Left lung (tissue), 10 donors: ENCODE measurements around the gene EFL1. TPM values are rescaled to one million over a fixed set of nuclear protein-coding genes. Genes with fewer than 3 reads are reported as not detected.

ENCODE experiments used
- ATAC-seq: fragments of 200-7000 bp; cut with Tn5 transposase; one replicate; pipeline ENCODE4 v1.9.1; 2020; ENCODE audit warnings: moderate library complexity
- DNase-seq, 4 donors: peaks; one replicate each; pipeline ENCODE4 v3.0.0-alpha.2; 2013 to 2020
- H3K27ac ChIP-seq, 2 donors: fragments of 200-600 bp; sonication (generic) in 1 of 2; one replicate each; pipeline versions ENCODE4 v1.5.0 to v1.8.0; 2020 to 2021
- H3K27me3 ChIP-seq, 2 donors: fragments of 200-600 bp; sonication (generic) in 1 of 2; one replicate each; pipeline versions ENCODE4 v1.5.0 to v1.8.0; 2020 to 2021
- H3K36me3 ChIP-seq, 2 donors: fragments of 200-600 bp; sonication (generic) in 1 of 2; one replicate each; pipeline versions ENCODE4 v1.5.0 to v1.8.0; 2020 to 2021
- H3K4me1 ChIP-seq, 2 donors: fragments of 200-600 bp; one replicate each; pipeline ENCODE4 v1.8.0; 2021
- H3K4me3 ChIP-seq, 2 donors: fragments of 200-600 bp; sonication (generic) in 1 of 2; one replicate each; pipeline versions ENCODE4 v1.5.0 to v1.8.0; 2020 to 2021; ENCODE audit warnings: mild to moderate bottlenecking in 1 of 2
- H3K9me3 ChIP-seq, 2 donors: fragments of 200-600 bp; sonication (generic) in 1 of 2; one replicate each; pipeline versions ENCODE4 v1.5.0 to v1.8.0; 2020 to 2021
- intact Hi-C, 2 donors: fragments of 100-400 bp; cut with DNase I; formaldehyde crosslinking; loops; one replicate each; pipeline versions ENCODE4 v1.11.2 to v1.14.2; 2022
- polyA plus RNA-seq, 6 donors: library from polyadenylated mRNA; unstranded; fragments of 120-200 nt; gene quantifications; one replicate each; pipeline ENCODE4 v1.2.1, GENCODE V29; 2013; ENCODE audit not compliant: insufficient read length in 6 of 6
- total RNA-seq, 2 donors: library from RNA; stranded (reverse); fragmentation: NEBNext Ultra II Directional; extraction: Animal tissue kit (Norgen Biotek cat#: 25700); gene quantifications; one replicate each; pipeline ENCODE4 v1.2.1, GENCODE V29; 2021
- TF ChIP-seq, protein P1 (sequence below), 2 donors: fragments of 200-600 bp; sonication (generic) in 1 of 2; IDR thresholded peaks; one replicate each; pipeline versions ENCODE4 v1.5.0 to v1.8.0; 2021; ENCODE audit warnings: antibody characterized with exemption in 2 of 2
- donor health status: DM: no; HTN: yes; CAD: no.
- donor health status: DM: no; HTN: no; CAD: no.

EFL1 gene
- total and polyA plus RNA-seq, 8 donors, result 14.7 to 21.8 (median 18.0) TPM

DNA sequence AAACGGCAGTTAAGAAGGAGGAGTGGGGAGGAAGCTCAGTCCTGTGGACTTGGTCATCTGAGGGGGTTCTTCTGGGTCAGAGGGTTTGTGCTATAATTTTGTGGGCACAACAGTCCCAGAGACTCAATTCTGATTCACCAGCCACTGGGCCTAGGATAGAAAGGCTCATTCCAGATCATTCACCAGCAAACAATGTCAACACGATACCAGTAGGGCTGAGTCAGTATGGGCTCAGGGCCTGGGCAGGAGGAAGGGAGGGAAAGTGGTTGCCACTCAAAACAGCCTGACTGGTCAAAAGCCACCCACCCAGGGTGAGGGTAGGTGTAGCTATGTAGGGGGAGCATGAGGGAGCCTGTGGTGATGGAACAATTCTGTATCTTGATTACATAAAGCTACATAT, 129.8 kb downstream of the EFL1 start:
- peak; percentile 69 for ATAC-seq

DNA sequence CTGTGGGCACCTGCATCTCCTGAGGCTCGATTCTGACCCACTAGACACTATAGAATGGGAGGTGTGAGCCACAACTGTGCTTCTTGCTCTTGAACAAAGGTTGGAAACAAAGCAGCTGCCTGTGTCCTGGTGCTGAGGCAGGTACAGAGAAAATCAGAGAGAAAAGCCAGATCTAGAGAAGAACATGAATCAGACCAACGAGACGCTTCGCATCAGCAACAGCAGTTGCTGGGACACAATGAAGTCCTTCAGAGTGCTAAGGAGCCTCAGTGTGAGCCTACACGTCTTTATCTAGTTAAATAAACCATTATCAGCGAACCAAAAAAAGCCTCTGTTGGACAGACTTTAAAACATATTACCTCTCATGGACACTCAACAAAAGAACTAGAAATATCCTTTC, 130.4 kb downstream of the EFL1 start:
- H3K4me3 ChIP-seq, result no peak overlapping the region
- H3K4me1 ChIP-seq, result peaks cover 0 to 7% of the 10 kb centered on the region in 2 donors
- no peak for DNase-seq
- TF ChIP-seq, protein P1, sequence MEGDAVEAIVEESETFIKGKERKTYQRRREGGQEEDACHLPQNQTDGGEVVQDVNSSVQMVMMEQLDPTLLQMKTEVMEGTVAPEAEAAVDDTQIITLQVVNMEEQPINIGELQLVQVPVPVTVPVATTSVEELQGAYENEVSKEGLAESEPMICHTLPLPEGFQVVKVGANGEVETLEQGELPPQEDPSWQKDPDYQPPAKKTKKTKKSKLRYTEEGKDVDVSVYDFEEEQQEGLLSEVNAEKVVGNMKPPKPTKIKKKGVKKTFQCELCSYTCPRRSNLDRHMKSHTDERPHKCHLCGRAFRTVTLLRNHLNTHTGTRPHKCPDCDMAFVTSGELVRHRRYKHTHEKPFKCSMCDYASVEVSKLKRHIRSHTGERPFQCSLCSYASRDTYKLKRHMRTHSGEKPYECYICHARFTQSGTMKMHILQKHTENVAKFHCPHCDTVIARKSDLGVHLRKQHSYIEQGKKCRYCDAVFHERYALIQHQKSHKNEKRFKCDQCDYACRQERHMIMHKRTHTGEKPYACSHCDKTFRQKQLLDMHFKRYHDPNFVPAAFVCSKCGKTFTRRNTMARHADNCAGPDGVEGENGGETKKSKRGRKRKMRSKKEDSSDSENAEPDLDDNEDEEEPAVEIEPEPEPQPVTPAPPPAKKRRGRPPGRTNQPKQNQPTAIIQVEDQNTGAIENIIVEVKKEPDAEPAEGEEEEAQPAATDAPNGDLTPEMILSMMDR (IDR thresholded peaks at IDR 0.05), result no peak
- H3K36me3 ChIP-seq, result peaks cover 0 to 29% of the 10 kb centered on the region in 2 donors
- no peaks in the 10 kb centered on the region for H3K27me3 ChIP-seq
- intact Hi-C loops, result no loop called here
- H3K27ac ChIP-seq, result no peak overlapping the region
- H3K9me3 ChIP-seq, result no peaks in the 10 kb centered on the region
- ATAC-seq, result no peak

More for the DNA sequence above, 129.8 kb downstream of the EFL1 start:
- no peak for DNase-seq
- Histone ChIP-seq H3K4me1 (peaks cover 0 to 7% of the 10 kb centered on the region in 2 donors), H3K27ac (no peak overlapping the region), H3K9me3 (no peaks in the 10 kb centered on the region), H3K4me3 (no peak overlapping the region), H3K36me3 (peaks cover 0 to 36% of the 10 kb centered on the region in 2 donors), H3K27me3 (no peaks in the 10 kb centered on the region)
- TF ChIP-seq, protein P1 (IDR thresholded peaks at IDR 0.05), result no peak
- intact Hi-C loops, result no loop called here

DNA sequence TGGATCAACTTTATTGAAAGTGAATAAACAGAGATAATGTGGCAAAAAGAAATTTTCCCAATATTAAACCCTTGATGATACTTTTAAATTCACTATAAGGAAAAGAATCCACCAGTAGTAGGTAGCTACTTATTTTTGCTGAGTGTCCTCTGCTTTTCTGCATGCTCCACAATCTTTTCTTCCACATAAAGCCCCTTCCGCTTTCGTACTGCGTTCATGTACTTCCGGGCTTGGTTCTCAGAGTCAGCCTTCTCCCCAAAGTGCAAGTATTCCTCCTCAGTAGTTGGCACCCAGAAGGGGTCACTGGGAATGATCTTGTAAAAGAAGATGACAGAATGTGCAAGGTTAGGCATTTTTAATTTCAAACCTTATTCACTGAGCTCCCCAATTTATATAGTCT, 132.3 kb downstream of the EFL1 start:
- H3K4me1 ChIP-seq, result peaks cover 0 to 7% of the 10 kb centered on the region in 2 donors
- H3K9me3 ChIP-seq, result no peaks in the 10 kb centered on the region
- ATAC-seq (no peak), DNase-seq (no peak)
- intact Hi-C loops, result no loop called here
- no peak overlapping the region for H3K4me3 ChIP-seq
- H3K36me3 ChIP-seq, result peaks cover 0 to 12% of the 10 kb centered on the region in 2 donors
- H3K27ac ChIP-seq, result peak overlapping the region in 1 of 2 donors; percentile 9
- TF ChIP-seq, protein P1 (IDR thresholded peaks at IDR 0.05), result no peak
- H3K27me3 ChIP-seq, result no peaks in the 10 kb centered on the region

DNA sequence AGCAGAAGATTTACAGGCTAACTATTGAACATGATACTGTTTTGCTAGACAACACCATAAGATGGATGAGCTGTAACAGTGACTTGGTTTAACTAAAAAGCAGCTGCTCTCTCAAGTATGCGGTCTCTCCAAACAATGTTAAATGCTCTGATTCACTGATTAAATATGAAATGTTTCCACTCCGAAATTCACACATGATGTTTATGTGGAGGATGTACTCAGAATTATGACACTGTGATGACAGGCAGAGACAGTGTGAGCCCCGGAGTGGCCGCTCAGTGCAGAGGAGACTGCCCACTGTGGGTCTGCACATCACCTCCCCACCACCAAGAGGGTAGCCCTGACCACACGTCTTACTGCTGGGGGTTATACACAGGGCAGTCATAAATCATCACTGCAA, 132.8 kb downstream of the EFL1 start:
- no peaks in the 10 kb centered on the region for H3K9me3 ChIP-seq
- peaks cover 0 to 7% of the 10 kb centered on the region in 2 donors for H3K4me1 ChIP-seq
- ATAC-seq (peak; percentile 73), DNase-seq (peak in 3 of 4 donors; percentile 18 to 46 (median 24))
- no peak overlapping the region for H3K4me3 ChIP-seq
- intact Hi-C loops, result no loop called here
- peaks cover 0 to 11% of the 10 kb centered on the region in 2 donors for H3K36me3 ChIP-seq
- H3K27me3 ChIP-seq, result no peaks in the 10 kb centered on the region
- H3K27ac ChIP-seq, result peak overlapping the region in 1 of 2 donors; percentile 9
- TF ChIP-seq, protein P1 (IDR thresholded peaks at IDR 0.05), result no peak

DNA sequence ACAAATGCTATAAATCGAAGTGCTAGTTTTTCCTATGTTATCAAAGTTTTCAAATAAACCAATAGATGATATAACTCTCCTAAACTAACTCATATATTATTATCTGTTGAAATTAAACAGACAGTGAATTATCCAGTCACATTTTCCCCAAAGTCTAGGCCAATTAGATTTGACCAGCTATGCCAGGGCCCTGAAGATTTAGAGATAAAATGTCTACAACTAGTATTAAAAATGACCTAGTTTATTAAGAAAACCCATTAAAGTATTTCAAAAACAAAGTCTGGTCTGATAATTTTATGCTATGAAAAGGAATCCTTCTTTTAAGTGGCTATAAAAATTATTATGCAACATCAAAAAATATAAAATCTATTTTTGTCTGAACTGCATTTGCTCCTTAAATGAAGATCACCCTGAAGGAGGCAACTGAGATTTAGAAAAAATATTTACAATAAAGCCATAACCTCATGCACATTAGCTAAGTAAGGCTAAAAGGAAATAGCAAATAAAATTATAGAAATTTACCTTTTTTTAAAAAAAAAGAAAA, 133.3 kb downstream of the EFL1 start:
- no peaks in the 10 kb centered on the region for H3K27me3 ChIP-seq
- H3K36me3 ChIP-seq, result peaks cover 0 to 11% of the 10 kb centered on the region in 2 donors
- no peak overlapping the region for H3K27ac ChIP-seq
- no peak overlapping the region for H3K4me3 ChIP-seq
- H3K9me3 ChIP-seq, result no peaks in the 10 kb centered on the region
- intact Hi-C loops, result no loop called here
- TF ChIP-seq, protein P1 (IDR thresholded peaks at IDR 0.05), result no peak
- ATAC-seq (no peak), DNase-seq (no peak)
- peaks cover 0 to 7% of the 10 kb centered on the region in 2 donors for H3K4me1 ChIP-seq
